Tibial nerve (tissue), 4 donors: ENCODE data around the gene CMBL.

ENCODE experiments used
- EP300 ChIP-seq, 2 donors: sonication (generic); formaldehyde crosslinking; IDR thresholded peaks; one replicate each; pipeline ENCODE4 v1.6.1; 2017; ENCODE audit warnings: antibody characterized with exemption in 2 of 2, mild to moderate bottlenecking in 1 of 2
- POLR2A ChIP-seq, 2 donors: fragments of 450-650 bp; IDR thresholded peaks; one replicate each; pipeline ENCODE4 v1.6.1; 2017; ENCODE audit warnings: antibody characterized with exemption in 2 of 2, mild to moderate bottlenecking in 2 of 2, moderate library complexity in 2 of 2
- TF ChIP-seq, protein P1 (sequence below), 5 experiments: fragments of 200-600 bp in 3 of 5; fragments of 450-650 bp in 2 of 5; sonication (generic) in 3 of 5; IDR thresholded peaks; one replicate each; pipeline ENCODE4 v1.5.1; 2016 to 2019; ENCODE audit warnings: antibody characterized with exemption in 5 of 5, mild to moderate bottlenecking in 3 of 5, moderate library complexity in 2 of 5

DNA sequence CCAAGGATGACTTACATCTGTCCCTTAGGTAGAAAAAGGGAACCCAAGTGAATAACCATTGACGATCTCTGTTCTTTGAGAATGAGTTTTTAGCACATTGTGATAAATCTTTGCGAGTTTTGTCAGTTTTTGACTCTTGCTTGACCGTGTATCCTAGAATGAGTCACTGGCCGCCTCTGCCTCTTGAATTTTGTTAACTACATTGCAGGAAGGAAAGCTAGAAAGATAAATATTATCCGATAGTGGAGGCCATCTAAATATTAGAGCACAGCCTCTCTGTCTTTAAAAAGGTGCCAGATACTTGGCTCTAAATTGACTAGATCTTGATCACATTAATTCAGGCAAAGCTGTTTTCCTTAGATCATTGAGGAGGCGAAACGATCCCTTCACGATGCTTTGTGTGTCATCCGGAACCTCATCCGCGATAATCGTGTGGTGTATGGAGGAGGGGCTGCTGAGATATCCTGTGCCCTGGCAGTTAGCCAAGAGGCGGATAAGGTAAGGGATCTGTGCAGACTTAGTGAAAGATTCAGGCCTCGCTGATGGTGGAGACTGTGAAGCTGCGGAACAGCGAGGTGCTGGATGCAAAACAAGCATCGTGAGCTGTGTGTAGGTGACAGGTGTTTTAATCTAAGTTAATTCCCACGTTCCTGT is 45.5 kb downstream of the CMBL start:
- TF ChIP-seq, protein P1, sequence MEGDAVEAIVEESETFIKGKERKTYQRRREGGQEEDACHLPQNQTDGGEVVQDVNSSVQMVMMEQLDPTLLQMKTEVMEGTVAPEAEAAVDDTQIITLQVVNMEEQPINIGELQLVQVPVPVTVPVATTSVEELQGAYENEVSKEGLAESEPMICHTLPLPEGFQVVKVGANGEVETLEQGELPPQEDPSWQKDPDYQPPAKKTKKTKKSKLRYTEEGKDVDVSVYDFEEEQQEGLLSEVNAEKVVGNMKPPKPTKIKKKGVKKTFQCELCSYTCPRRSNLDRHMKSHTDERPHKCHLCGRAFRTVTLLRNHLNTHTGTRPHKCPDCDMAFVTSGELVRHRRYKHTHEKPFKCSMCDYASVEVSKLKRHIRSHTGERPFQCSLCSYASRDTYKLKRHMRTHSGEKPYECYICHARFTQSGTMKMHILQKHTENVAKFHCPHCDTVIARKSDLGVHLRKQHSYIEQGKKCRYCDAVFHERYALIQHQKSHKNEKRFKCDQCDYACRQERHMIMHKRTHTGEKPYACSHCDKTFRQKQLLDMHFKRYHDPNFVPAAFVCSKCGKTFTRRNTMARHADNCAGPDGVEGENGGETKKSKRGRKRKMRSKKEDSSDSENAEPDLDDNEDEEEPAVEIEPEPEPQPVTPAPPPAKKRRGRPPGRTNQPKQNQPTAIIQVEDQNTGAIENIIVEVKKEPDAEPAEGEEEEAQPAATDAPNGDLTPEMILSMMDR (IDR thresholded peaks at IDR 0.05) = no peak
- TF ChIP-seq EP300 (IDR thresholded peaks at IDR 0.05) (no peak), POLR2A (IDR thresholded peaks at IDR 0.05) (no peak)
